Hematopoietic multipotent progenitor cell treated with erythropoietin and hydrocortisone succinate and interleukin-3 and kit ligand, for 8 days (in vitro differentiated cells): ENCODE results near the gene GNAT2.

ENCODE experiments used
- DNase-seq: peaks from one replicate; pipeline ENCODE4 v3.0.0-alpha.2; 2015

The GNAT2 gene

GRCh38 chr1:109626682-109627408 is 7.4 kb upstream of the GNAT2 start:
- DNase-seq: no peak

GRCh38 chr1:109625601-109626560 is 6.5 kb upstream of the GNAT2 start:
- DNase-seq: no peak

GRCh38 chr1:109625176-109625575 is 5.8 kb upstream of the GNAT2 start:
- no peak for DNase-seq

- DNase-seq: peak; percentile 36
These were observed 5.0 kb upstream of the GNAT2 start for GRCh38 chr1:109624201-109625010.

GRCh38 chr1:109623601-109624161 is 4.3 kb upstream of the GNAT2 start:
- DNase-seq: peak; percentile 88

- DNase-seq: peak; percentile 91
These were observed 3.5 kb upstream of the GNAT2 start for GRCh38 chr1:109622895-109623294.

GRCh38 chr1:109622137-109622892 is 2.9 kb upstream of the GNAT2 start:
- no peak for DNase-seq

- DNase-seq: peak; percentile 46
These were observed 2.1 kb upstream of the GNAT2 start for GRCh38 chr1:109621379-109622136.

GRCh38 chr1:109620841-109621286 is 1.4 kb upstream of the GNAT2 start:
- DNase-seq: peak; percentile 92

- DNase-seq: no peak
These were observed 980 bp upstream of the GNAT2 start for GRCh38 chr1:109620401-109620791.

- peak; percentile 30 for DNase-seq
These were observed 498 bp downstream of the GNAT2 start for GRCh38 chr1:109618661-109619575.

- DNase-seq: no peak
These were observed 2.1 kb downstream of the GNAT2 start for GRCh38 chr1:109617291-109617801.

- DNase-seq: no peak
These were observed 3.0 kb downstream of the GNAT2 start for GRCh38 chr1:109616391-109616790.

- DNase-seq: peak; percentile 23
These were observed 3.5 kb downstream of the GNAT2 start for GRCh38 chr1:109615879-109616278.

- no peak for DNase-seq
These were observed 5.9 kb downstream of the GNAT2 start for GRCh38 chr1:109613361-109614147.

- DNase-seq: no peak
These were observed 8.0 kb downstream of the GNAT2 start for GRCh38 chr1:109611308-109611990.

GRCh38 chr1:109610609-109611307 is 8.7 kb downstream of the GNAT2 start:
- DNase-seq: no peak

- DNase-seq: no peak
These were observed 9.5 kb downstream of the GNAT2 start for GRCh38 chr1:109609881-109610280.
